ENCODE data around the gene MTARC1. TPM values are rescaled to one million over a fixed set of nuclear protein-coding genes. Genes with fewer than 3 reads are reported as not detected.

MTARC1 gene
- total RNA-seq, 1 experiment from 2014 or later, result 26.5 TPM

- RAD21 ChIA-PET (ENCODE audit: low non-redundant PET in 1 of 2, low total read pairs in 2 of 2, uncharacterized antibody in 2 of 2, unreplicated experiment in 2 of 2), result no interaction called here
- ATAC-seq (no peak), DNase-seq (ENCODE audit: low read depth, low spot score) (no peak)
- Histone ChIP-seq H3K4me3 (replicated peaks in 1 of 2; ENCODE audit: low read depth in 1 of 2, low read length in 2 of 2) (no peak overlapping the region), H3K9ac (ENCODE audit: low read length) (no peak overlapping the region), H3K27me3 (ENCODE audit: insufficient read depth, low read length) (no peaks in the 10 kb centered on the region), H3K36me3 (ENCODE audit: control insufficient read depth in 1 of 2, insufficient read depth in 2 of 2, low read length in 2 of 2) (no peaks in the 10 kb centered on the region), H2AFZ (ENCODE audit: low read depth, low read length, poor library complexity, severe bottlenecking) (no peak overlapping the region), H3K9me3 (ENCODE audit: control insufficient read depth in 1 of 2, insufficient read depth in 1 of 2, low read depth in 1 of 2, low read length in 2 of 2) (no peaks in the 10 kb centered on the region), H3K79me2 (ENCODE audit: insufficient read depth, low read length) (no peaks in the 10 kb centered on the region), H3K4me1 (ENCODE audit: control insufficient read depth in 1 of 2, insufficient read depth in 2 of 2, low read length in 2 of 2) (no peaks in the 10 kb centered on the region; a peak in 1 of 4 replicates), H3K27ac (ENCODE audit: low read depth, low read length) (no peak overlapping the region), H4K20me1 (ENCODE audit: insufficient read depth) (no peaks in the 10 kb centered on the region), H3K4me2 (ENCODE audit: low read length) (no peak overlapping the region), H3K9me2 (ENCODE audit: insufficient read depth) (no peaks in the 10 kb centered on the region)
- no peak for TF ChIP-seq SIN3A (IDR thresholded peaks at IDR 0.05; ENCODE audit: low read depth)
- TF ChIP-seq, protein P1, sequence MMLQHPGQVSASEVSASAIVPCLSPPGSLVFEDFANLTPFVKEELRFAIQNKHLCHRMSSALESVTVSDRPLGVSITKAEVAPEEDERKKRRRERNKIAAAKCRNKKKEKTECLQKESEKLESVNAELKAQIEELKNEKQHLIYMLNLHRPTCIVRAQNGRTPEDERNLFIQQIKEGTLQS (IDR thresholded peaks at IDR 0.05), result no peak
- no peak for TF ChIP-seq CBX3 (IDR thresholded peaks at IDR 0.05; ENCODE audit: low read depth)
- TF ChIP-seq EGR1 (IDR thresholded peaks at IDR 0.05; ENCODE audit: low read depth), result no peak
- TF ChIP-seq JUND (IDR thresholded peaks at IDR 0.05), result no peak
- TF ChIP-seq, protein P2, sequence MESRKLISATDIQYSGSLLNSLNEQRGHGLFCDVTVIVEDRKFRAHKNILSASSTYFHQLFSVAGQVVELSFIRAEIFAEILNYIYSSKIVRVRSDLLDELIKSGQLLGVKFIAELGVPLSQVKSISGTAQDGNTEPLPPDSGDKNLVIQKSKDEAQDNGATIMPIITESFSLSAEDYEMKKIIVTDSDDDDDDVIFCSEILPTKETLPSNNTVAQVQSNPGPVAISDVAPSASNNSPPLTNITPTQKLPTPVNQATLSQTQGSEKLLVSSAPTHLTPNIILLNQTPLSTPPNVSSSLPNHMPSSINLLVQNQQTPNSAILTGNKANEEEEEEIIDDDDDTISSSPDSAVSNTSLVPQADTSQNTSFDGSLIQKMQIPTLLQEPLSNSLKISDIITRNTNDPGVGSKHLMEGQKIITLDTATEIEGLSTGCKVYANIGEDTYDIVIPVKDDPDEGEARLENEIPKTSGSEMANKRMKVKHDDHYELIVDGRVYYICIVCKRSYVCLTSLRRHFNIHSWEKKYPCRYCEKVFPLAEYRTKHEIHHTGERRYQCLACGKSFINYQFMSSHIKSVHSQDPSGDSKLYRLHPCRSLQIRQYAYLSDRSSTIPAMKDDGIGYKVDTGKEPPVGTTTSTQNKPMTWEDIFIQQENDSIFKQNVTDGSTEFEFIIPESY (IDR thresholded peaks at IDR 0.05; ENCODE audit: extremely low read depth, insufficient replicate concordance, low read length), result no peak
- no peak for TF ChIP-seq POLR2AphosphoS5 (IDR thresholded peaks at IDR 0.05; ENCODE audit: low read depth, low read length)
- TF ChIP-seq SP1 (IDR thresholded peaks at IDR 0.05; ENCODE audit: low read depth), result no peak
- TF ChIP-seq YY1 (IDR thresholded peaks at IDR 0.05; ENCODE audit: extremely low read depth, insufficient replicate concordance, low read depth, low read length), result no peak
- no peak for TF ChIP-seq CEBPB (IDR thresholded peaks at IDR 0.05; ENCODE audit: low read depth)
- TF ChIP-seq TCF7L2 (IDR thresholded peaks at IDR 0.05; ENCODE audit: borderline replicate concordance, extremely low read depth, insufficient read depth, insufficient read length), result no peak
- TF ChIP-seq ELF1 (IDR thresholded peaks at IDR 0.05; ENCODE audit: borderline replicate concordance, low read depth), result no peak
- TF ChIP-seq ZFX (IDR thresholded peaks at IDR 0.05), result no peak
- TF ChIP-seq, protein P3, sequence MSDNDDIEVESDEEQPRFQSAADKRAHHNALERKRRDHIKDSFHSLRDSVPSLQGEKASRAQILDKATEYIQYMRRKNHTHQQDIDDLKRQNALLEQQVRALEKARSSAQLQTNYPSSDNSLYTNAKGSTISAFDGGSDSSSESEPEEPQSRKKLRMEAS (IDR thresholded peaks at IDR 0.05), result no peak
- TF ChIP-seq, protein P4, sequence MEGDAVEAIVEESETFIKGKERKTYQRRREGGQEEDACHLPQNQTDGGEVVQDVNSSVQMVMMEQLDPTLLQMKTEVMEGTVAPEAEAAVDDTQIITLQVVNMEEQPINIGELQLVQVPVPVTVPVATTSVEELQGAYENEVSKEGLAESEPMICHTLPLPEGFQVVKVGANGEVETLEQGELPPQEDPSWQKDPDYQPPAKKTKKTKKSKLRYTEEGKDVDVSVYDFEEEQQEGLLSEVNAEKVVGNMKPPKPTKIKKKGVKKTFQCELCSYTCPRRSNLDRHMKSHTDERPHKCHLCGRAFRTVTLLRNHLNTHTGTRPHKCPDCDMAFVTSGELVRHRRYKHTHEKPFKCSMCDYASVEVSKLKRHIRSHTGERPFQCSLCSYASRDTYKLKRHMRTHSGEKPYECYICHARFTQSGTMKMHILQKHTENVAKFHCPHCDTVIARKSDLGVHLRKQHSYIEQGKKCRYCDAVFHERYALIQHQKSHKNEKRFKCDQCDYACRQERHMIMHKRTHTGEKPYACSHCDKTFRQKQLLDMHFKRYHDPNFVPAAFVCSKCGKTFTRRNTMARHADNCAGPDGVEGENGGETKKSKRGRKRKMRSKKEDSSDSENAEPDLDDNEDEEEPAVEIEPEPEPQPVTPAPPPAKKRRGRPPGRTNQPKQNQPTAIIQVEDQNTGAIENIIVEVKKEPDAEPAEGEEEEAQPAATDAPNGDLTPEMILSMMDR (IDR thresholded peaks at IDR 0.05 in 2 of 3, conservative IDR thresholded peaks at IDR 0.05 in 1 of 3; ENCODE audit: borderline replicate concordance in 1 of 3, insufficient read depth in 1 of 3, low read depth in 2 of 3, low read length in 2 of 3), result no peak
- no peak for TF ChIP-seq FOSL1 (IDR thresholded peaks at IDR 0.05; ENCODE audit: low read depth)
- TF ChIP-seq EZH2phosphoT487 (IDR thresholded peaks at IDR 0.05; ENCODE audit: borderline replicate concordance), result no peak
- no peak for TF ChIP-seq ZNF274 (IDR thresholded peaks at IDR 0.05; ENCODE audit: low read depth, low read length)
- TF ChIP-seq REST (IDR thresholded peaks at IDR 0.05; ENCODE audit: low read depth), result no peak
- CTCF ChIA-PET, result no interaction called here
- intact Hi-C loops (cut with micrococcal nuclease), result loop anchor here (5.0 kb wide), 1 partner anchor 390 kb away; no protein-coding TSS in a partner anchor
- POLR2A ChIA-PET, result no interaction called here
- no TSS peak for BruUV-seq (replicated peaks)
Observed at GRCh38 chr1:220812308-220812707, 25.6 kb downstream of the MTARC1 start.
